HL-60 (cell line): ENCODE data around the gene CRTC1.

Experiments
- GABPA ChIP-seq: IDR thresholded peaks from 2 replicates; pipeline ENCODE4 v1.6.1; 2012; ENCODE audit warnings: low read depth
- POLR2AphosphoS5 ChIP-seq: IDR thresholded peaks from 2 replicates; pipeline ENCODE4 v1.6.1; 2012; ENCODE audit warnings: low read depth
- SPI1 ChIP-seq: IDR thresholded peaks from 2 replicates; pipeline ENCODE4 v1.6.1; 2012; ENCODE audit warnings: low read depth, mild to moderate bottlenecking, borderline replicate concordance
- TF ChIP-seq, protein P1 (sequence below): IDR thresholded peaks from one replicate; pipeline ENCODE4 v1.5.1; 2011; ENCODE audit warnings: low read length, control low read depth, inconsistent platforms; ENCODE audit not compliant: insufficient read depth
- TF ChIP-seq, protein P2 (sequence below): IDR thresholded peaks from 2 replicates; pipeline ENCODE4 v1.6.1; 2012; ENCODE audit warnings: low read depth; ENCODE audit not compliant: insufficient replicate concordance

DNA sequence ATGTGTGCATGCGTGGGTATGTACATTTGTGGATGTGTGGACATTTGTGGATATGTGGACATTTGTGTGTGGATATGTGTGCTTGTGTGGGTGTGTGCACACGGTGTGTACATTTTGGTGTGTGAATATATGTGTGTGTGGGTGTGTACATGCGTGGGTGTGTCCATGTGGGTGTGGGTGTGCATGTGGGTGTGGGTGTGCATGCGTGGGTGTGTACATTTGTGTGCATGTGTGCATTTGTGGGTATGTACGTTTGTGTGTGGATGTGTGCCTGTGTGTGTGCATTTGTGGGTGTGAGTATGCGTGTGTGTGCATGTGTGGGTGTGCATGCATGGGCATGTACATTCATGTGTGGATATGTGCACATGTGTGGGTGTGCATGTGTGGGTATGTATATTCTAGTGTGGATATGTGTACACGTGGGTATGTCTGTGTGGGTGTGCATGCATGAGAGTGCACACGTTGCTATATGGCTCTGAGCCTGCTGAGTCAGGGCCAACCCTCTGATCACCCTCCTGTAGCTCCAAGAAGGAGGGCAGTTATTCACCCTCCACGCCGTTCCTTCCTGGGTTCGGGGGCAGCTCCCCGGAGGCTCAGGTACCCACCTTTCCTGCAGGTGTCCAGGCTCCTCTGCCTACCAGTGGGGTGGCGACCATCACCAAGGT is 87.3 kb downstream of the CRTC1 start:
- TF ChIP-seq, protein P1, sequence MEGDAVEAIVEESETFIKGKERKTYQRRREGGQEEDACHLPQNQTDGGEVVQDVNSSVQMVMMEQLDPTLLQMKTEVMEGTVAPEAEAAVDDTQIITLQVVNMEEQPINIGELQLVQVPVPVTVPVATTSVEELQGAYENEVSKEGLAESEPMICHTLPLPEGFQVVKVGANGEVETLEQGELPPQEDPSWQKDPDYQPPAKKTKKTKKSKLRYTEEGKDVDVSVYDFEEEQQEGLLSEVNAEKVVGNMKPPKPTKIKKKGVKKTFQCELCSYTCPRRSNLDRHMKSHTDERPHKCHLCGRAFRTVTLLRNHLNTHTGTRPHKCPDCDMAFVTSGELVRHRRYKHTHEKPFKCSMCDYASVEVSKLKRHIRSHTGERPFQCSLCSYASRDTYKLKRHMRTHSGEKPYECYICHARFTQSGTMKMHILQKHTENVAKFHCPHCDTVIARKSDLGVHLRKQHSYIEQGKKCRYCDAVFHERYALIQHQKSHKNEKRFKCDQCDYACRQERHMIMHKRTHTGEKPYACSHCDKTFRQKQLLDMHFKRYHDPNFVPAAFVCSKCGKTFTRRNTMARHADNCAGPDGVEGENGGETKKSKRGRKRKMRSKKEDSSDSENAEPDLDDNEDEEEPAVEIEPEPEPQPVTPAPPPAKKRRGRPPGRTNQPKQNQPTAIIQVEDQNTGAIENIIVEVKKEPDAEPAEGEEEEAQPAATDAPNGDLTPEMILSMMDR, result no peak
- TF ChIP-seq GABPA (no peak), POLR2AphosphoS5 (no peak), SPI1 (no peak)
- TF ChIP-seq, protein P2, sequence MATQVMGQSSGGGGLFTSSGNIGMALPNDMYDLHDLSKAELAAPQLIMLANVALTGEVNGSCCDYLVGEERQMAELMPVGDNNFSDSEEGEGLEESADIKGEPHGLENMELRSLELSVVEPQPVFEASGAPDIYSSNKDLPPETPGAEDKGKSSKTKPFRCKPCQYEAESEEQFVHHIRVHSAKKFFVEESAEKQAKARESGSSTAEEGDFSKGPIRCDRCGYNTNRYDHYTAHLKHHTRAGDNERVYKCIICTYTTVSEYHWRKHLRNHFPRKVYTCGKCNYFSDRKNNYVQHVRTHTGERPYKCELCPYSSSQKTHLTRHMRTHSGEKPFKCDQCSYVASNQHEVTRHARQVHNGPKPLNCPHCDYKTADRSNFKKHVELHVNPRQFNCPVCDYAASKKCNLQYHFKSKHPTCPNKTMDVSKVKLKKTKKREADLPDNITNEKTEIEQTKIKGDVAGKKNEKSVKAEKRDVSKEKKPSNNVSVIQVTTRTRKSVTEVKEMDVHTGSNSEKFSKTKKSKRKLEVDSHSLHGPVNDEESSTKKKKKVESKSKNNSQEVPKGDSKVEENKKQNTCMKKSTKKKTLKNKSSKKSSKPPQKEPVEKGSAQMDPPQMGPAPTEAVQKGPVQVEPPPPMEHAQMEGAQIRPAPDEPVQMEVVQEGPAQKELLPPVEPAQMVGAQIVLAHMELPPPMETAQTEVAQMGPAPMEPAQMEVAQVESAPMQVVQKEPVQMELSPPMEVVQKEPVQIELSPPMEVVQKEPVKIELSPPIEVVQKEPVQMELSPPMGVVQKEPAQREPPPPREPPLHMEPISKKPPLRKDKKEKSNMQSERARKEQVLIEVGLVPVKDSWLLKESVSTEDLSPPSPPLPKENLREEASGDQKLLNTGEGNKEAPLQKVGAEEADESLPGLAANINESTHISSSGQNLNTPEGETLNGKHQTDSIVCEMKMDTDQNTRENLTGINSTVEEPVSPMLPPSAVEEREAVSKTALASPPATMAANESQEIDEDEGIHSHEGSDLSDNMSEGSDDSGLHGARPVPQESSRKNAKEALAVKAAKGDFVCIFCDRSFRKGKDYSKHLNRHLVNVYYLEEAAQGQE, result no peak
